Mammary epithelial cell (primary cell): ENCODE data around the gene ARHGAP25.

Experiments used
- EZH2 ChIP-seq: IDR thresholded peaks from 2 replicates; pipeline ENCODE4 v1.6.1; 2012; ENCODE audit warnings: low read length, inconsistent platforms, borderline replicate concordance
- TF ChIP-seq, protein P1 (sequence below), 2 donors: IDR thresholded peaks in 1 of 2; conservative IDR thresholded peaks in 1 of 2; 2 replicates each; pipeline ENCODE4 v1.5.1; 2011 to 2012; ENCODE audit warnings: inconsistent platforms in 2 of 2, low read length in 2 of 2, mild to moderate bottlenecking in 2 of 2, control low read depth in 1 of 2, low read depth in 1 of 2; ENCODE audit not compliant: insufficient read depth in 1 of 2; ENCODE audit errors: extremely low read depth in 1 of 2

DNA sequence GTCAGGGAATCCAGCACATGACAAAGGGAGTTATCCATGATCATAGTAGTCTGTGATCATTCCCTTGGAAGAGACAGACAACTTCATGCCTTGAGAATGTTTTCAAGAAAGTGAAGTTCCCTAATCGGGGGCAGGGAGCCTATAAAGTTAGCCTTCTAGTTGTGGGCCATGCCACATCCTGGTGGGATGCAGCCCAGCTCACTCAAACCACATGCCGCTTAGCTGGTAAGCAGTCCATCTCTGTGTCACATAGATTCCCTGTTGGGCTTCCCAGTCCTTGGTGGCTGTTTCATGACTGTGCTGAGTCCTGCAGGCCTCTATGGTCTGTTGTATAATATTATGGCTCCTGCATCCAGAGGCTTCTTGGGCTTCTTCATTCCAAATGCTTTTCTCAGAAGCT is 11.4 kb upstream of the ARHGAP25 start:
- TF ChIP-seq, protein P1, sequence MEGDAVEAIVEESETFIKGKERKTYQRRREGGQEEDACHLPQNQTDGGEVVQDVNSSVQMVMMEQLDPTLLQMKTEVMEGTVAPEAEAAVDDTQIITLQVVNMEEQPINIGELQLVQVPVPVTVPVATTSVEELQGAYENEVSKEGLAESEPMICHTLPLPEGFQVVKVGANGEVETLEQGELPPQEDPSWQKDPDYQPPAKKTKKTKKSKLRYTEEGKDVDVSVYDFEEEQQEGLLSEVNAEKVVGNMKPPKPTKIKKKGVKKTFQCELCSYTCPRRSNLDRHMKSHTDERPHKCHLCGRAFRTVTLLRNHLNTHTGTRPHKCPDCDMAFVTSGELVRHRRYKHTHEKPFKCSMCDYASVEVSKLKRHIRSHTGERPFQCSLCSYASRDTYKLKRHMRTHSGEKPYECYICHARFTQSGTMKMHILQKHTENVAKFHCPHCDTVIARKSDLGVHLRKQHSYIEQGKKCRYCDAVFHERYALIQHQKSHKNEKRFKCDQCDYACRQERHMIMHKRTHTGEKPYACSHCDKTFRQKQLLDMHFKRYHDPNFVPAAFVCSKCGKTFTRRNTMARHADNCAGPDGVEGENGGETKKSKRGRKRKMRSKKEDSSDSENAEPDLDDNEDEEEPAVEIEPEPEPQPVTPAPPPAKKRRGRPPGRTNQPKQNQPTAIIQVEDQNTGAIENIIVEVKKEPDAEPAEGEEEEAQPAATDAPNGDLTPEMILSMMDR (conservative IDR thresholded peaks at IDR 0.05 in 1 of 2, IDR thresholded peaks at IDR 0.05 in 1 of 2; ENCODE audit: extremely low read depth in 1 of 2, insufficient read depth in 1 of 2, low read depth in 1 of 2, low read length in 2 of 2), result no peak
- TF ChIP-seq EZH2, result no peak
